ENCODE data around the gene OR4N5.

- TF ChIP-seq POLR2AphosphoS5 (IDR thresholded peaks at IDR 0.05; ENCODE audit: borderline replicate concordance, low read depth, low read length) (no peak), EZH2 (IDR thresholded peaks at IDR 0.05) (no peak)
Observed at GRCh38 chr14:20118795-20119194, 19.8 kb upstream of the OR4N5 start.
